HepG2 (cell line): ENCODE measurements around the gene WWC2. TPM values are rescaled to one million over a fixed set of nuclear protein-coding genes. Genes with fewer than 3 reads are reported as not detected.

Experiments used
- ATAC-seq: fragments of 200-7000 bp; cut with Tn5 transposase; 3 replicates; pipeline ENCODE4 v1.9.1; 2020; ENCODE audit warnings: mild to moderate bottlenecking, moderate library complexity
- BruUV-seq: library from RNA; stranded (reverse); fragments of 400-500 nt; replicated peaks from 2 replicates; lab custom pipeline; 2021; lab: Mats Ljungman, UMichigan
- CTCF ChIA-PET: fragments of 300-600 bp; formaldehyde crosslinking; extraction: SDS; loops from one replicate; lab custom pipeline; 2021; ENCODE audit warnings: low total read pairs, inconsistent platforms, low intra/inter-chr PET ratio; lab: Yijun Ruan, JAX
- POLR2A ChIA-PET: fragments of 350-600 bp; sonication (Branson Sonifier 250); formaldehyde crosslinking; loops from one replicate; lab custom pipeline; 2020; ENCODE audit warnings: antibody characterized with exemption, inconsistent platforms; lab: Yijun Ruan, JAX
- DNase-seq: peaks from one replicate; pipeline ENCODE4 v3.0.0-alpha.2; 2015; ENCODE audit warnings: low spot score
- FAIRE-seq: peaks from 3 replicates; lab custom pipeline; 2011; peaks lifted over from hg19 to GRCh38; lab: Jason Lieb, UNC
- H2AFZ ChIP-seq: one replicate; pipeline ENCODE4 v1.6.1; 2011; ENCODE audit warnings: low read length, inconsistent platforms
- H3K27ac ChIP-seq: fragments of 300-600 bp; 3 replicates; pipeline ENCODE4 v1.8.0; 2011; ENCODE audit warnings: mixed run types, mild to moderate bottlenecking, mixed read lengths, low read length, inconsistent platforms; ENCODE audit not compliant: insufficient read depth; ENCODE audit errors: extremely low read length
- H3K27me3 ChIP-seq, 2 experiments: fragments of 200-600 bp in 1 of 2; 2 replicates in 1 of 2; 3 replicates in 1 of 2; pipeline versions ENCODE4 v1.6.0 to v1.8.0; 2011; ENCODE audit warnings: low read length in 2 of 2, mild to moderate bottlenecking in 2 of 2, moderate library complexity in 2 of 2, inconsistent platforms in 1 of 2; ENCODE audit not compliant: insufficient read depth in 2 of 2, control insufficient read depth in 1 of 2
- H3K36me3 ChIP-seq, 2 experiments: fragments of 200-600 bp in 1 of 2; replicated peaks in 1 of 2; 2 replicates in 1 of 2; 3 replicates in 1 of 2; pipeline versions ENCODE4 v1.5.1 to v1.8.0; 2011; ENCODE audit warnings: low read length in 2 of 2, inconsistent platforms in 1 of 2; ENCODE audit not compliant: insufficient read depth in 2 of 2, control insufficient read depth in 1 of 2
- H3K4me1 ChIP-seq: 2 replicates; pipeline ENCODE4 v1.5.1; 2012; ENCODE audit warnings: low read length, inconsistent platforms; ENCODE audit not compliant: insufficient read depth
- H3K4me2 ChIP-seq: 2 replicates; pipeline ENCODE4 v1.6.0; 2011; ENCODE audit warnings: low read depth, low read length, inconsistent platforms
- H3K4me3 ChIP-seq, 3 experiments: fragments of 200-600 bp in 1 of 3; sonication (generic), shearing (Covaris generic) in 1 of 3; replicated peaks in 1 of 3; 2 replicates each; pipeline ENCODE4 v1.5.1; 2011 to 2016; ENCODE audit warnings: low read length in 3 of 3, inconsistent platforms in 2 of 3, low read depth in 2 of 3, mild to moderate bottlenecking in 2 of 3, control low read depth in 1 of 3, mixed read lengths in 1 of 3; ENCODE audit not compliant: insufficient read depth in 1 of 3
- H3K79me2 ChIP-seq: one replicate; pipeline ENCODE4 v1.6.1; 2011; ENCODE audit warnings: low read length, inconsistent platforms; ENCODE audit not compliant: insufficient read depth
- H3K9ac ChIP-seq: 2 replicates; pipeline ENCODE4 v1.6.0; 2011; ENCODE audit warnings: mild to moderate bottlenecking, low read depth, low read length, inconsistent platforms; ENCODE audit not compliant: insufficient read depth
- H3K9me3 ChIP-seq: 2 replicates; pipeline ENCODE4 v1.5.1; 2012; ENCODE audit warnings: mild to moderate bottlenecking, low read length
- H4K20me1 ChIP-seq: 2 replicates; pipeline ENCODE4 v1.6.0; 2011; ENCODE audit warnings: inconsistent platforms, mild to moderate bottlenecking, low read length, moderate library complexity; ENCODE audit not compliant: insufficient read depth
- HNRNPH1 ChIP-seq: fragments of 200-400 bp; formaldehyde crosslinking; optimal IDR thresholded peaks from 2 replicates; pipeline ENCODE3; 2017; ENCODE audit warnings: mild to moderate bottlenecking, low read depth, low read length
- KMT2A ChIP-seq: sonication (generic); formaldehyde crosslinking; IDR thresholded peaks from 2 replicates; pipeline ENCODE4 v1.4.0; 2020; ENCODE audit warnings: missing genetic modification reagents
- NFE2L1 ChIP-seq: sonication (generic); formaldehyde crosslinking; IDR thresholded peaks from 2 replicates; pipeline ENCODE4 v1.4.0; 2020; ENCODE audit warnings: missing genetic modification reagents, mild to moderate bottlenecking, borderline replicate concordance
- PITX1 ChIP-seq: sonication (generic); formaldehyde crosslinking; IDR thresholded peaks from 2 replicates; pipeline ENCODE4 v1.5.1; 2020; ENCODE audit warnings: mild to moderate bottlenecking, missing genetic modification reagents
- SALL1 ChIP-seq: sonication (generic); formaldehyde crosslinking; IDR thresholded peaks from 2 replicates; pipeline ENCODE4 v1.8.0; 2022; ENCODE audit warnings: mild to moderate bottlenecking, missing genetic modification reagents
- SKI ChIP-seq: fragments of 450-650 bp; IDR thresholded peaks from one replicate; pipeline ENCODE4 v1.6.1; 2018; ENCODE audit warnings: mild to moderate bottlenecking; ENCODE audit not compliant: partially characterized antibody
- SP5 ChIP-seq: IDR thresholded peaks from 2 replicates; pipeline ENCODE4 v1.6.1; 2016; ENCODE audit warnings: low read depth, borderline replicate concordance
- TRIM22 ChIP-seq: fragments of 450-650 bp; IDR thresholded peaks from 2 replicates; pipeline ENCODE4 v1.6.1; 2017
- ZNF331 ChIP-seq: sonication (generic); formaldehyde crosslinking; IDR thresholded peaks from 2 replicates; pipeline ENCODE4 v1.4.0; 2020; ENCODE audit warnings: missing genetic modification reagents
- ZNF746 ChIP-seq: sonication (generic); formaldehyde crosslinking; IDR thresholded peaks from 2 replicates; pipeline ENCODE4 v1.8.0; 2022; ENCODE audit warnings: mild to moderate bottlenecking, missing genetic modification reagents
- WGBS: methylation state at CpG from one replicate; pipeline ENCODE4 v1.1.6; 2017; ENCODE audit warnings: low lambda C conversion rate; 5-methylcytosine and 5-hydroxymethylcytosine counted together
- in situ Hi-C: cut with HindIII; loops from 2 replicates; pipeline ENCODE4 v1.10.0; 2017; ENCODE audit warnings: low pct_unique_long_range_greater_than_20kb; ENCODE audit not compliant: extremely low pct_ligation_motif_present
- intact Hi-C: fragments of 100-400 bp; cut with micrococcal nuclease; formaldehyde crosslinking; loops from one replicate; pipeline ENCODE4 v1.10.0; 2022; ENCODE audit not compliant: unreplicated experiment
- polyA plus RNA-seq, 8 experiments: library from polyadenylated mRNA; depleted of rRNA in 3 of 8; stranded (reverse) in 7 of 8; unstranded in 1 of 8; fragments of >200 nt; fragmentation: Illumina TruSeq in 4 of 8; extraction: Trizol in 4 of 8; gene quantifications; 2 replicates each; pipeline versions ENCODE4 v1.2.1 to v1.2.3, GENCODE V29; 2011 to 2016; ENCODE audit warnings: low read depth in 4 of 8, missing spikeins in 1 of 8, mixed read lengths in 1 of 8; ENCODE audit not compliant: insufficient read depth in 1 of 8
- total RNA-seq, 5 experiments: library from RNA; depleted of rRNA; stranded (reverse); fragments of >200 nt; fragmentation: Illumina TruSeq; extraction: Trizol; gene quantifications; 2 replicates each; pipeline ENCODE4 v1.2.3, GENCODE V29; 2016; ENCODE audit warnings: low read depth in 1 of 5
- TF ChIP-seq, protein P1 (sequence below): sonication (generic); formaldehyde crosslinking; conservative IDR thresholded peaks from 2 replicates; pipeline ENCODE4 v1.4.0; 2020; ENCODE audit warnings: missing genetic modification reagents
- TF ChIP-seq, protein P2 (sequence below): sonication (generic); formaldehyde crosslinking; IDR thresholded peaks from 2 replicates; pipeline ENCODE4 v1.4.0; 2020; ENCODE audit warnings: low read depth, mild to moderate bottlenecking, missing genetic modification reagents

The WWC2 gene
- total and polyA plus RNA-seq, 2 of the 13 experiments (the other 11 are each of a cell fraction or from before 2014, with no cell fraction given) = 40.0 to 50.1 TPM

GRCh38 chr4:183349673-183350072 lies 250.6 kb downstream of the WWC2 start:
- H3K9ac ChIP-seq = no peak overlapping the region
- no peak overlapping the region for H3K27ac ChIP-seq
- intact Hi-C loops (no loop called here), in situ Hi-C loops (no loop called here)
- POLR2A ChIA-PET = no interaction called here
- TF ChIP-seq SALL1 (CRISPR knock-in tag) = no peak
- TF ChIP-seq TRIM22 = no peak
- TF ChIP-seq SKI = no peak
- no peak for TF ChIP-seq ZNF746 (CRISPR knock-in tag)
- no peak for TF ChIP-seq ZNF331
- no peak for TF ChIP-seq KMT2A (CRISPR knock-in tag)
- TF ChIP-seq, protein P1, sequence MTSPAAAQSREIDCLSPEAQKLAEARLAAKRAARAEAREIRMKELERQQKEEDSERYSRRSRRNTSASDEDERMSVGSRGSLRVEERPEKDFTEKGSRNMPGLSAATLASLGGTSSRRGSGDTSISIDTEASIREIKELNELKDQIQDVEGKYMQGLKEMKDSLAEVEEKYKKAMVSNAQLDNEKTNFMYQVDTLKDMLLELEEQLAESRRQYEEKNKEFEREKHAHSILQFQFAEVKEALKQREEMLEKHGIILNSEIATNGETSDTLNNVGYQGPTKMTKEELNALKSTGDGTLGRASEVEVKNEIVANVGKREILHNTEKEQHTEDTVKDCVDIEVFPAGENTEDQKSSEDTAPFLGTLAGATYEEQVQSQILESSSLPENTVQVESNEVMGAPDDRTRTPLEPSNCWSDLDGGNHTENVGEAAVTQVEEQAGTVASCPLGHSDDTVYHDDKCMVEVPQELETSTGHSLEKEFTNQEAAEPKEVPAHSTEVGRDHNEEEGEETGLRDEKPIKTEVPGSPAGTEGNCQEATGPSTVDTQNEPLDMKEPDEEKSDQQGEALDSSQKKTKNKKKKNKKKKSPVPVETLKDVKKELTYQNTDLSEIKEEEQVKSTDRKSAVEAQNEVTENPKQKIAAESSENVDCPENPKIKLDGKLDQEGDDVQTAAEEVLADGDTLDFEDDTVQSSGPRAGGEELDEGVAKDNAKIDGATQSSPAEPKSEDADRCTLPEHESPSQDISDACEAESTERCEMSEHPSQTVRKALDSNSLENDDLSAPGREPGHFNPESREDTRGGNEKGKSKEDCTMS (CRISPR knock-in tag) = no peak
- no peak for TF ChIP-seq SP5
- TF ChIP-seq PITX1 (CRISPR knock-in tag) = no peak
- no peak for TF ChIP-seq HNRNPH1
- TF ChIP-seq NFE2L1 = no peak
- TF ChIP-seq, protein P2, sequence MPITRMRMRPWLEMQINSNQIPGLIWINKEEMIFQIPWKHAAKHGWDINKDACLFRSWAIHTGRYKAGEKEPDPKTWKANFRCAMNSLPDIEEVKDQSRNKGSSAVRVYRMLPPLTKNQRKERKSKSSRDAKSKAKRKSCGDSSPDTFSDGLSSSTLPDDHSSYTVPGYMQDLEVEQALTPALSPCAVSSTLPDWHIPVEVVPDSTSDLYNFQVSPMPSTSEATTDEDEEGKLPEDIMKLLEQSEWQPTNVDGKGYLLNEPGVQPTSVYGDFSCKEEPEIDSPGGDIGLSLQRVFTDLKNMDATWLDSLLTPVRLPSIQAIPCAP (CRISPR knock-in tag) = no peak
- DNase-seq (no peak), FAIRE-seq (no peak), ATAC-seq (no peak)
- no peak overlapping the region for H2AFZ ChIP-seq
- CTCF ChIA-PET = no interaction called here
- WGBS = 75% methylated on average over 9 of the region's 9 CpGs
- no peak overlapping the region for H3K4me2 ChIP-seq
- H3K27me3 ChIP-seq = no peaks in the 10 kb centered on the region; a peak in 1 of 5 replicates
- no peaks in the 10 kb centered on the region for H3K9me3 ChIP-seq
- BruUV-seq = no TSS peak
- no peak overlapping the region for H3K4me3 ChIP-seq
- peaks cover 10% of the 10 kb centered on the region for H3K4me1 ChIP-seq
- no peaks in the 10 kb centered on the region for H3K79me2 ChIP-seq
- no peaks in the 10 kb centered on the region for H3K36me3 ChIP-seq
- H4K20me1 ChIP-seq = no peaks in the 10 kb centered on the region
